DMS53 (cell line): ENCODE results near the gene RAB3IL1.
"Not testable (repeated sequence)": the region's sequence is repeated elsewhere in the genome, so short reads cannot be mapped to it uniquely, and the experiment has no call there.

ENCODE experiments used
- DNase-seq: peaks from one replicate; lab custom pipeline; 2025; lab: John Stamatoyannopoulos, UW

RAB3IL1 gene

GRCh38 chr11:61885784-61886580 lies 31.4 kb downstream of the RAB3IL1 start:
- DNase-seq, result no peak

DNA sequence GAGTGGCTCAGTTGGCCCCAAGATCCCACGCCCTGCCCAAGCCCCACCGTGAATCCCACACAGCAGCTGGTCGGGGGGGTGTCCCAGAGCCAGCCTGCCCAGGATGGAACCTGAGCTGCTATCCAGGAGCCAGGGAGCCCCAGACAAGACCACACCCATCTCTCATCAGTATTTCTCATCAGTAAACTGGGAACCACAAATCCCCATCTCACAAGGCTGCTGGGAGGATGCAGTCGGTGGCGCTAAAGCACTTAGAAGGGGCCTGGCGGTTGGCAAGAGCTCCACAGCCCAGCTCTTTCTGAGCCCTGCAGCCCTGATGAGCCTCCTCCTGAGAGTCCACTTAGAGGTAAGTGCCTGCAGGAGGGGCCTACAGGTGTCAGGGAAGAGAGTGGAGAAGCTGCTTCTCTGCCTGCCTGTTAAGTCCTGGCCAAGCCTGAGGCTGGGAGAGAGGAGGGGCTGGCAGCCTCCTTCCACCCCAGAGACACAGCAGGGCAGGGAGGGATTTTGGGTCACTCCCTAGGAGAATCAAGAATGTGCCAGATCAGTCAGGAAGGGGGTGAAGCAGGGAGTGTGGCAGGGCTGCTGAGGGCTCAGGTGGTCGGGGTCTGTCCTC lies 32.1 kb downstream of the RAB3IL1 start:
- DNase-seq, result peak; percentile 50

DNA sequence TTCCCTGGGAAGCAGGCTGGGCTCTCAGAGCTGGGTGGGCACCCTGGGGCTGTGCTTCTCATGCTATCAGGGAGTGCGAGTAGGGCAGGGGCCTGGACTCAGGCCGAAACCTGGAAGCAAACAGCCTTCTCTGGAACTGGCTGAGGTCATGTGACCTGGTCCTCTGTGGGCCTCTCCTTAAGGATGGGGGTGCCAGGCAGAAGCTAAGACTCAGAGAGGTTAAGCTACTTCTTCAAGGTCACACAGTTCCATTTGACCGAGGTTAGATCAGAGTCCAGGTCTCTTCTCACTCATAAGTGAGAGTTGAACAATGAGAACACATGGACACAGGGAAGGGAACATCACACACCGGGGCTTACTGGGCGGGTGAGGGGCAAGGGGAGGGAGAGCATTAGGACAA lies 33.4 kb downstream of the RAB3IL1 start:
- no peak for DNase-seq

- DNase-seq, result no peak
Measured at GRCh38 chr11:61883327-61883726, 34.0 kb downstream of the RAB3IL1 start.

GRCh38 chr11:61882879-61883278 lies 34.5 kb downstream of the RAB3IL1 start:
- DNase-seq, result no peak

GRCh38 chr11:61882267-61882666 lies 35.1 kb downstream of the RAB3IL1 start:
- not testable (repeated sequence) for DNase-seq

DNA sequence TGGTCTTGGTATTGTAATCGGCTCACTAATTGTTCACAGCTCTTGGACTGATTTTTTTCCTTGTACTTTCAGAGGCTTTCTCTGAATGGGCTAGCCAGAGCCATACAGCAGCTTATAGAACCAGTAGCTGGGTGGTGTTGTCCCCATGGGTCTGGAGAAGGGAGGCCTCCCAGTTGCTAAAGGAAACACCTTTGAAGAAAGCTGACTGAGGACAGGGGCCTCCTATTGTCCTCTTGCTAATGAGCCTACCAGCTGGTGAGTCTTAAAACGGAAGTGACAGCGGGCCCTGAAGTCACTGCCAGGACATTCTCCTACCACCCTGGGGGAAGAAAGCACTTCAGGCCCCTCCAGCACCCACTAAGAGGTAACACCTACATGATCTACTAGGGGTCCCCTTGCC lies 36.0 kb downstream of the RAB3IL1 start:
- no peak for DNase-seq

DNA sequence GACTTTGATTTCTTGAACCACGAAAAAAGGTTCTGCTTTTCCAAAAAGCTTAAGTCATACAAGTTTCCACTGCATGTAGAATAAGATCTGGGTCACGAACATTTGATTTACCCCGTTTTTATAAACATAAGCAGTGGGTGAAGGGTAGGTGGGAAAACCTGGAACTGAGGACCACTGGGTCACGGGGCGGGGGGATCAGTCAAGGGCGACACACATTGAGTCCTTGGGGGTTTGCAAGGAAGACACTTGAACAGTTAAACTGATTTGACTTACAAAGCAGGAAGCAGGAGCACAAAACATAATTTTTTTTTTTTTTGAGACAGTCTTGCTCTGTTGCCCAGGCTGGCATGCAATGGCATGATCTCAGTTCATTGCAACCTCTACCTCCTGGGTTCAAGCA lies 36.9 kb downstream of the RAB3IL1 start:
- DNase-seq, result no peak

GRCh38 chr11:61880031-61880430 lies 37.3 kb downstream of the RAB3IL1 start:
- DNase-seq, result no peak

- DNase-seq, result no peak
Measured at GRCh38 chr11:61879152-61879551, 38.2 kb downstream of the RAB3IL1 start.

DNA sequence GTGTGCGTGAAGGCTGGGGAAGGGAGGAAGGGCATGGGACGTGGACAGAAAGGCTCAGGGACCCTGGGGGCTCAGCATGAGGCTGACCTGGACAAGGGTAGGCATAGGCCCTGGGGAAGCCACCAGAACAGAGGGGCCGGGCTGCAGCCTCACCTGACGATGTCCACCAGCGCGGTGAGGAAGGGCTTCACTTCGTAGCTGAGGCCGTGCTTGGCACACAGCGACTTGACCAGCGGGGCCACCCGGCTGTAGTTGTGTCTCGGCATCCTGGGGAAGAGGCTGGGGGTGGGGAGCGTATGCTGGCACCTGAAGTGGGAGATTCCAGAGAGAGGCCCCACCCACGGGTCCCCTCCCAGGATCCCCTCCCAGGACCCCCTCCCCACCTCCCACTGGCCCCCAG lies 41.7 kb downstream of the RAB3IL1 start:
- DNase-seq, result no peak

- no peak for DNase-seq
Measured at GRCh38 chr11:61874853-61875252, 42.5 kb downstream of the RAB3IL1 start.

DNA sequence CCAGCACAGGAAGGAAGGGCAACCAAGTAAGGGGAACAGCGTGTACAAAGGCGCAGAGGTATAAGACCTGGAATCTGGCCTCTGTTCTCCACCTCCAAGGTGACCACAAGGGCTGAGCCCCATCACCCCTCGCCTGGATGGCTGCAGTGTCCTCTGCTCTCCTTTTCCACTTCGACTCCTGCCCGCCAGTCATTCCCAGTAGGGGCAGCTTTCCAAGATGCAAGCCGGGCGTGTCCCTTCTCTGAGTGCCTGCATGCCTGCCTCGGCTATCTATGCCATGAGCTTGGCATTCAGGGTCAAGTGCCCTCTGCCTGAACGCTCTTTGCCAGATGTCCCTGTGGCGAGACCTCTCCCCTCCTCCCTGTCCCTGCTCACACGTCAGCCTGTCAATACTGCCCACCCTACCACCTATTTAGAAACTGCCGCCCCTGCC lies 43.0 kb downstream of the RAB3IL1 start:
- no peak for DNase-seq

GRCh38 chr11:61873588-61874376 lies 43.6 kb downstream of the RAB3IL1 start:
- DNase-seq, result no peak

- DNase-seq, result no peak
Measured at GRCh38 chr11:61872935-61873565, 44.3 kb downstream of the RAB3IL1 start.

GRCh38 chr11:61871158-61871597 lies 46.2 kb downstream of the RAB3IL1 start:
- DNase-seq, result peak; percentile 91

DNA sequence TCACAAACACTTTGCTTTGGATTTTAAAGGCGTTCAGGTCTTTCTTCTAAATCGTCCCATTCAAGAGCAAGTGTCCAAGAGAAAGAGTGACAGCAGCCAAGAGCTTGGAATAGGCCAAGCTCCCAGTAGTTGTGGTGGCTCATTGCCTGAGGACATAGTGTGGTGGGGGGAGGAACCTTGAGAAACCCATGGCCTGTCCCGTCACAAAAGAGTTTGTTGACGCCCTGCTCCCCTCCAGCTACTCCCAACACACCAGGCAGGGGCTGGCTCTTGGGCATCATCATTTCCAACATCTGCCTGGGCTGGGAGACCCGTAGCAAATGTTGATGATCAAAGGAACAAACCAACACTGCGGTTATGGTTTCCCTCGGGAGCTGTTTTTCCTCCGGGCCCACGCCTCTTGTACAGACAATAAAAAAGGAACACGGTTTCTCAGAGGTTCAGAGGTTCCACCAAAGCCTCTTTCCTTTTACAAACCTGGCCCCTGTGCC lies 46.8 kb downstream of the RAB3IL1 start:
- no peak for DNase-seq

DNA sequence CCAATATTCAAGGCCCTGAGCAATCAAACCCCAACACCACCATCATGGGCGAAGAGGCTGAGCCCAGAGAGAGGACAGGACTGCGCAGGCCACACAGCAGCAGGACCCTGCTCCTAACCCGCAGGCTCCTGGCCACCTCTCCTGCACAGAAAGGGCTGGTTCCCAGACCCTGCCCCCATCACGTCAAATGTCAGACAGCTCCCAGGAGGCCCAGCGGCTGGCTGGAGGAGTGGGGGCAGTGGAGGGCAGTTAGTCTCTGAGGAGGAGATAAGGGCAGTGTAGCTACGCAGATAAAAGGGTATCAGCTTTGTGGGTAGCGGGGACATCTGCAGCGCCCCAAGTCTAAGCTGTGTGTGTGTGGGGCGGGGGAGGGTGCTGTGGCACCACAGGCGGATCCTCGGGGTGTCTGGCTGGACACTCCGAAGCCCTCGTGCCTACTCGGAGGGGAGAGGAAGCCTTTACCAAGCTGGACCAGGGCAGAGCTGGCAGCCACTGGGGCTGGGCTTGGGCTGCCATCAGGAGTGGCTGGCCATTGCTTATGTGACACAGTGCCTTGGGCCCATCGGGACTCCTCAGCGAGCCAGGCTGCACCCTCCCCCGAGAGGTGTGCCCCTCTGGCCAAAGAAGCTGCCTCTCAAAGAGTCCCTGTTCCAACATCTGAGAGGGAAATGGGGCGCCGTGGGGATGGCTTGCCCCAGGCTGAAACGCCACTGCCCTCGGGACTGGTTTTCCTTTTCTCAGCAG lies 47.5 kb downstream of the RAB3IL1 start:
- DNase-seq, result no peak

- DNase-seq, result no peak
Measured at GRCh38 chr11:61869429-61869707, 48.0 kb downstream of the RAB3IL1 start.

DNA sequence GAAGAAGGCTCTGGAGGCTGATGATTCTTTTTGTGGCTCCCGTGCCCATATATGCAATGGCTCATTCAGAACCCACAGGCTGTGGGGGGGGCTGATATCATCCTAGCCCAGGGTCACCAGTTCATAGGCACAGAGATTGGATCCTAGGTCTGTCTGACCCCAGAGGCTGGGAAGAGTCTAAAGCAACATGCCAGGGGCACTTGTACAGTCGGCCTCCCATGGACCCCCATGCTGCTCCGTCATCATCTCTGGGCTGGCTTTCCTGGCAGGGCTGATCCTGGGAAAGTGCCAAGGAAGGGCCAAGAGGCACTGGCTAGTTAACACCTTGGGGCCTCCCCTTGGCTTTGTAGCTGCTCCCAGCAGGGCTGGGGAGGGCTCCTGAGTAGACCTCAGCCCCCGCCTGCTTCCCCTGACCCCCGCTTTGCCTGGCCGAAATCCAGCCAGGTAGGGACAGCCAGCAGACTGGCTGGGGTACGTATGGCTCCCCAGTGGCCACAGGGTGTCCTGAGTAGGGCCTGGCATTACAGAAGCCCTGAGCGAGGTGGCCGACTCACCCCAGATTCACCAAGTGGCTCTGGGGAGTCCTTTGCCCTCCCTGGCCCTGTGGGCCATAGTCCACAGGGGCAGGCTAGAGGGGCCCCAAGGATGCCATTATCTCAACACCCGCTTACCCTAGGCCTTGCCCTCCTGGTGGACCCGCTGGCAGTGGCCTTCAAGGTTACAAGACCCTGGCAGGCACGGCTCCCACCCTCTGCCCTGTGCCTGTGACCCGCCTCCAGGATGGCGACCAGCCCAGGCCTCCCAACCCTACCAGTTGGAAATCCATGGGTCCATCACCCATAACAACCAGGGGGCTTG lies 48.6 kb downstream of the RAB3IL1 start:
- no peak for DNase-seq

- no peak for DNase-seq
Measured at GRCh38 chr11:61866958-61867343, 50.4 kb downstream of the RAB3IL1 start.
